ENCODE measurements around the gene SLC23A3.

SLC23A3 gene

DNA sequence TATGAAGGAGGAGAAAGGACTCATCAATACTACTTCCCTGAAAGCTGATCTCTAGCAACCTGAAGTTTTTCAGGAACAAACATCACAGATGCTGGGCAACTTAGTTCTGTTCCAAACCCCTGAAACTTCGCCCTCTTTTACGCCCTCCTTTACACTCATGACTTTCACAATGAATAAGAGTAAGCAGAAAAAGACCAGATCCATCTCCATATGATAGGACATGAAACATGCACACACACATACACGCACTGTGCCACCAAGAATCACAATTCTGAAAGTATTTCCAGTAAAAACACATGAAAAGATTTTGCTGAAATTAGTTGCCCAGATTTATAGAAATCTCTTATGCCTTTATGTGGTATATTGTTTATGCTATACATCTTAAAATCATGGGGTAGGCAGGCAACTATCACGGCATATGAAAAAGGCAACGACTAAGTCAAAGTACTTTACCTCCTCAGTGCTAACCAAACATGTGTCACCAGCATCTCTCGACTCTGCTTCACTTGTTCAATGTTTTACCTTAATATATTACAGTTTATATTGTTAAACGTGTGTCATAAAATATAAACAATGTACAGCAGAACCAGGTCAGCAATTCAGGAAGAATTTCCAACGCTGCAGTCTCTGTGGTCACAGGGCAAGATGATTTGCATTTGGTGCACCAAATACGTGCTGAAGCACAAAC lies 57.0 kb downstream of the SLC23A3 start:
- TF ChIP-seq ZNF70 (CRISPR knock-in tag; IDR thresholded peaks at IDR 0.05), result no peak
- no peak for TF ChIP-seq SNAI2 (CRISPR knock-in tag; IDR thresholded peaks at IDR 0.05)
- TF ChIP-seq ARNTL (CRISPR knock-in tag; IDR thresholded peaks at IDR 0.05; ENCODE audit: borderline replicate concordance, low read depth), result no peak
- no peak for TF ChIP-seq BACH2 (CRISPR knock-in tag; IDR thresholded peaks at IDR 0.05; ENCODE audit: borderline replicate concordance)
- TF ChIP-seq CSDC2 (CRISPR knock-in tag; IDR thresholded peaks at IDR 0.05), result no peak
- TF ChIP-seq GLIS3 (CRISPR knock-in tag; IDR thresholded peaks at IDR 0.05), result no peak
- TF ChIP-seq TOX (CRISPR knock-in tag; IDR thresholded peaks at IDR 0.05; ENCODE audit: borderline replicate concordance), result no peak
- TF ChIP-seq ZFP3 (CRISPR knock-in tag; IDR thresholded peaks at IDR 0.05), result no peak
- TF ChIP-seq ESRRG (CRISPR knock-in tag; IDR thresholded peaks at IDR 0.05), result no peak
- no peak for TF ChIP-seq POU6F1 (CRISPR knock-in tag; IDR thresholded peaks at IDR 0.05; ENCODE audit: borderline replicate concordance, low read depth)
- no peak for TF ChIP-seq PPARA (CRISPR knock-in tag; IDR thresholded peaks at IDR 0.05; ENCODE audit: borderline replicate concordance)
- TF ChIP-seq ZC3H10 (CRISPR knock-in tag; IDR thresholded peaks at IDR 0.05), result no peak
- no peak for TF ChIP-seq ZFP30 (CRISPR knock-in tag; IDR thresholded peaks at IDR 0.05)
- TF ChIP-seq ZNF565 (CRISPR knock-in tag; conservative IDR thresholded peaks at IDR 0.05; ENCODE audit: low read depth), result no peak
- TF ChIP-seq, protein P1, sequence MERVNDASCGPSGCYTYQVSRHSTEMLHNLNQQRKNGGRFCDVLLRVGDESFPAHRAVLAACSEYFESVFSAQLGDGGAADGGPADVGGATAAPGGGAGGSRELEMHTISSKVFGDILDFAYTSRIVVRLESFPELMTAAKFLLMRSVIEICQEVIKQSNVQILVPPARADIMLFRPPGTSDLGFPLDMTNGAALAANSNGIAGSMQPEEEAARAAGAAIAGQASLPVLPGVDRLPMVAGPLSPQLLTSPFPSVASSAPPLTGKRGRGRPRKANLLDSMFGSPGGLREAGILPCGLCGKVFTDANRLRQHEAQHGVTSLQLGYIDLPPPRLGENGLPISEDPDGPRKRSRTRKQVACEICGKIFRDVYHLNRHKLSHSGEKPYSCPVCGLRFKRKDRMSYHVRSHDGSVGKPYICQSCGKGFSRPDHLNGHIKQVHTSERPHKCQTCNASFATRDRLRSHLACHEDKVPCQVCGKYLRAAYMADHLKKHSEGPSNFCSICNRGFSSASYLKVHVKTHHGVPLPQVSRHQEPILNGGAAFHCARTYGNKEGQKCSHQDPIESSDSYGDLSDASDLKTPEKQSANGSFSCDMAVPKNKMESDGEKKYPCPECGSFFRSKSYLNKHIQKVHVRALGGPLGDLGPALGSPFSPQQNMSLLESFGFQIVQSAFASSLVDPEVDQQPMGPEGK (CRISPR knock-in tag; IDR thresholded peaks at IDR 0.05; ENCODE audit: borderline replicate concordance), result no peak
- ATAC-seq, result no peak

GRCh38 chr2:219112062-219112406 lies 57.8 kb downstream of the SLC23A3 start:
- no peak for ATAC-seq

More at GRCh38 chr2:219112062-219112406, 57.8 kb downstream of the SLC23A3 start:
- TF ChIP-seq TSHZ2 (CRISPR knock-in tag; IDR thresholded peaks at IDR 0.05) (no peak), ISL1 (CRISPR knock-in tag; IDR thresholded peaks at IDR 0.05) (no peak), OSR1 (CRISPR knock-in tag; IDR thresholded peaks at IDR 0.05) (no peak), BACH2 (CRISPR knock-in tag; IDR thresholded peaks at IDR 0.05; ENCODE audit: borderline replicate concordance) (no peak), CSDC2 (CRISPR knock-in tag; IDR thresholded peaks at IDR 0.05) (no peak), ZNF8 (CRISPR knock-in tag; IDR thresholded peaks at IDR 0.05) (no peak), SNAI2 (CRISPR knock-in tag; IDR thresholded peaks at IDR 0.05) (no peak), ZFP30 (CRISPR knock-in tag; IDR thresholded peaks at IDR 0.05) (no peak), ZFP3 (CRISPR knock-in tag; IDR thresholded peaks at IDR 0.05) (no peak), CSRNP3 (CRISPR knock-in tag; IDR thresholded peaks at IDR 0.05) (no peak), PPARA (CRISPR knock-in tag; IDR thresholded peaks at IDR 0.05; ENCODE audit: borderline replicate concordance) (no peak), TCF4 (CRISPR knock-in tag; IDR thresholded peaks at IDR 0.05; ENCODE audit: borderline replicate concordance) (no peak), ZNF565 (CRISPR knock-in tag; conservative IDR thresholded peaks at IDR 0.05; ENCODE audit: low read depth) (no peak)
- TF ChIP-seq, protein P2, sequence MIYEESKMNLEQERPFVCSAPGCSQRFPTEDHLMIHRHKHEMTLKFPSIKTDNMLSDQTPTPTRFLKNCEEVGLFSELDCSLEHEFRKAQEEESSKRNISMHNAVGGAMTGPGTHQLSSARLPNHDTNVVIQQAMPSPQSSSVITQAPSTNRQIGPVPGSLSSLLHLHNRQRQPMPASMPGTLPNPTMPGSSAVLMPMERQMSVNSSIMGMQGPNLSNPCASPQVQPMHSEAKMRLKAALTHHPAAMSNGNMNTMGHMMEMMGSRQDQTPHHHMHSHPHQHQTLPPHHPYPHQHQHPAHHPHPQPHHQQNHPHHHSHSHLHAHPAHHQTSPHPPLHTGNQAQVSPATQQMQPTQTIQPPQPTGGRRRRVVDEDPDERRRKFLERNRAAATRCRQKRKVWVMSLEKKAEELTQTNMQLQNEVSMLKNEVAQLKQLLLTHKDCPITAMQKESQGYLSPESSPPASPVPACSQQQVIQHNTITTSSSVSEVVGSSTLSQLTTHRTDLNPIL (CRISPR knock-in tag; IDR thresholded peaks at IDR 0.05; ENCODE audit: low read depth), result no peak
